Heart left ventricle (tissue), 13 donors: Measurements from ENCODE around the gene TSPAN31.

Experiments
- POLR2A ChIP-seq, 2 donors: fragments of 450-650 bp; IDR thresholded peaks; one replicate each; pipeline ENCODE4 v1.6.1; 2017; ENCODE audit warnings: antibody characterized with exemption in 2 of 2, mild to moderate bottlenecking in 2 of 2, moderate library complexity in 2 of 2
- TF ChIP-seq, protein P1 (sequence below), 12 donors: fragments of 200-600 bp; sonication (generic) in 4 of 12; IDR thresholded peaks; one replicate each; pipeline versions ENCODE4 v1.5.0 to v1.8.0; 2018 to 2022; ENCODE audit warnings: antibody characterized with exemption in 12 of 12, mild to moderate bottlenecking in 5 of 12
- donor health status: ischemic (EF 13 %, LVEDD 7.1; RV severe dilation, severe dysfunction).
- donor health status: DM: no; HTN: yes; CAD: no.
- donor health status: DM: no; HTN: no; CAD: no.
- donor health status: ischemic (EF 25% LVEDD 6.9; RV normal size, moderate dysfunction).
- donor health status: ischemic (EF 25% LVEDD 5.7; RV mildly dilated, moderate dysfunction).
- donor health status: ischemic (EF 35%, LVEDD 5.7; RV mildly dilated, moderate dysfunction).
- donor health status: nonischemic (EF 11% LVEDD 7.7; RV severe dilation, severe dysfunction).
- donor health status: DM: yes; HTN: yes; CAD: no.
- donor health status: PGD.
- donor health status: ischemic (EF 29% LVEDD 5.4; RV normal size, mild dysfunction).
- donor health status: nonischemic (EF 23%, LVEDD 6.1; RV moderate dilation, normal function).

DNA sequence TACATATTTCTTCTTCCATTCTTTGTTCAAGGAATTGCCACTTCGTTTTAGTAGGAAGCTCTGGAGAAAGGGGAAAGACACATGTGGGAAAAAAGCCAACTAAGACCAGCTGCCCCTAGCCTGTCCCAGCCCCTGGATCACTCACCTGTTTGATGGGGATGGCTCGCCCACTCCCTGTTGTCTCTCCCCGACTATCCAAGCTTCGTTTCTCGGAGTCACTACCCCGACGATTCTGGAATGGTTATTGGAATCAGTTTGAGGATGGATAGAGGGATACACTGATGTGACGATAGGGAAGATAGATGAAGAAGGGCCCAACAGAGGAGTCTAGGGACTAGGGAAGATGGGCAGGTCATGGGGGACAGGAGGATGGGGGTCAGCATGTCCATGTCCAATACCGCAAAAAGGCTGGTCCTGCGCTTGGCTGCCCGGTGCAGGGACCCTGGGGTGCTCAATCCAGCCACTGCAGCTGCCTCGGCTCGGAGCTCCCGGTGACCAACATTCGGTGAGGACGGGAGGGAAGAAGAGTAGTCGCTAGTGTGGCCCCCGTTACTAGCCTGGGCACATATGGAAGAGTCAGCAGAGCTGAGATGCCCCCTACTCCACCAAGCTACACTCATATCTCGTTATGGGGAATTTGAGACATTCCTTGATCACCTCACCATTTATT lies 13.3 kb upstream of the TSPAN31 start:
- TF ChIP-seq, protein P1, sequence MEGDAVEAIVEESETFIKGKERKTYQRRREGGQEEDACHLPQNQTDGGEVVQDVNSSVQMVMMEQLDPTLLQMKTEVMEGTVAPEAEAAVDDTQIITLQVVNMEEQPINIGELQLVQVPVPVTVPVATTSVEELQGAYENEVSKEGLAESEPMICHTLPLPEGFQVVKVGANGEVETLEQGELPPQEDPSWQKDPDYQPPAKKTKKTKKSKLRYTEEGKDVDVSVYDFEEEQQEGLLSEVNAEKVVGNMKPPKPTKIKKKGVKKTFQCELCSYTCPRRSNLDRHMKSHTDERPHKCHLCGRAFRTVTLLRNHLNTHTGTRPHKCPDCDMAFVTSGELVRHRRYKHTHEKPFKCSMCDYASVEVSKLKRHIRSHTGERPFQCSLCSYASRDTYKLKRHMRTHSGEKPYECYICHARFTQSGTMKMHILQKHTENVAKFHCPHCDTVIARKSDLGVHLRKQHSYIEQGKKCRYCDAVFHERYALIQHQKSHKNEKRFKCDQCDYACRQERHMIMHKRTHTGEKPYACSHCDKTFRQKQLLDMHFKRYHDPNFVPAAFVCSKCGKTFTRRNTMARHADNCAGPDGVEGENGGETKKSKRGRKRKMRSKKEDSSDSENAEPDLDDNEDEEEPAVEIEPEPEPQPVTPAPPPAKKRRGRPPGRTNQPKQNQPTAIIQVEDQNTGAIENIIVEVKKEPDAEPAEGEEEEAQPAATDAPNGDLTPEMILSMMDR (IDR thresholded peaks at IDR 0.05), result no peak
- no peak for TF ChIP-seq POLR2A (IDR thresholded peaks at IDR 0.05)
